Measurements from ENCODE around the gene C2orf72.

The C2orf72 gene

GRCh38 chr2:231088754-231089153 lies 51.4 kb downstream of the C2orf72 start:
- FAIRE-seq: no peak

GRCh38 chr2:231093933-231094332 lies 56.6 kb downstream of the C2orf72 start:
- no peak for FAIRE-seq

GRCh38 chr2:231094736-231095346 lies 57.5 kb downstream of the C2orf72 start:
- no peak for FAIRE-seq
